ENCODE results near the gene CAPN15. TPM values are rescaled to one million over a fixed set of nuclear protein-coding genes. Genes with fewer than 3 reads are reported as not detected.

The CAPN15 gene
- total and polyA plus RNA-seq, 2 of the 4 experiments (the other 2 are of a cell fraction) = 9.3 to 24.3 TPM

DNA sequence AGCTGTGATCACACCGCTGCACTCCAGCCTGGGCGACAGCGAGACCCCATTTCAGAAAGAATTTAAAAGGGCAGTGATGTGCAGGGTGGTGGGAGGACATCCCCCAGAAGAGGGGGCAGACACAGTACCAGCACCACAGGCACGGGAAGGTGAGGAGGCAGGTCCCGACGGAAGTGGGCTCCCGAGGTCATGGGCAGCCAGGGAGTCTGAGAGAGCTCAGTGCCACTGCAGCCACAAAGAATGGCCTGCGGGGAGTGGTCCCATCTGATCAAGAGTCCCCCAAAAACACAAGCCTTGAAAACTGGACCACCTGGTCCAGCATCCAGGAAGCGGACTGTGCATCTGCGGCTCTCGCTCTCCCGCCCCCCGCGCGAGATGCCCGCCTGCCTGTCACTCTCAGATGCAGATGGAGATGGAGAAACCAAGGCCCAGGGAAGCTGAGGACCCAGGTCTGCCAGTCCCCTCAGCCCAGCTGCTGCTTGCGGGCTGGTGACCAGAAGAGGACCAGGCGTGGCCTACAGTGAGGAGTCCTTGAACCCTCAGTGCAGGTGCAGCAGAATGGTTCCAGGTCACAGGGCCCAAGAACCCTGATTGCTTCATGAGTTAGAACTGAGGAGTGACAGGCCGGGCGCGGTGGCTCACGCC lies 4.3 kb upstream of the CAPN15 start:
- H2AK9ac ChIP-seq (replicated peaks; ENCODE audit: low read depth, low read length, poor library complexity) = no peak overlapping the region
- H2BK5ac ChIP-seq (ENCODE audit: low read depth, low read length, poor library complexity, severe bottlenecking) = no peak overlapping the region
- H2BK15ac ChIP-seq (ENCODE audit: low read depth, low read length) = no peak overlapping the region
- WGBS, 2 experiments (ENCODE audit: extremely low coverage in 2 of 2, insufficient read length in 1 of 2) = 97% methylated on average over 9 of the region's 22 CpGs; no CpG with 5 or more reads in 1 of the 2 experiments
- no peak overlapping the region for H4K5ac ChIP-seq (ENCODE audit: low read depth, low read length)
- H3K4me3 ChIP-seq (ENCODE audit: insufficient read depth, low read depth, low read length) = no peak overlapping the region
- H2AK5ac ChIP-seq (ENCODE audit: low read depth, low read length) = no peak overlapping the region
- no peak for ATAC-seq (ENCODE audit: low read depth)
- intact Hi-C loops (cut with micrococcal nuclease) = no loop called here
- no peak overlapping the region for H3K56ac ChIP-seq (ENCODE audit: extremely low read depth, insufficient read depth, low read length)
- H3K27me3 ChIP-seq (ENCODE audit: control insufficient read depth, insufficient read depth, low read length) = no peaks in the 10 kb centered on the region
- CTCF ChIA-PET = no interaction called here
- H2AFZ ChIP-seq (replicated peaks; ENCODE audit: low read length, poor library complexity) = peak overlapping the region; percentile 32
- H3K36me3 ChIP-seq (ENCODE audit: control insufficient read depth, insufficient read depth, low read length) = peaks cover 28% of the 10 kb centered on the region
- TF ChIP-seq POLR2A (IDR thresholded peaks at IDR 0.05; ENCODE audit: low read depth, low read length) (no peak), CHD1 (IDR thresholded peaks at IDR 0.05; ENCODE audit: low read depth, low read length) (no peak), RAD21 (IDR thresholded peaks at IDR 0.05; ENCODE audit: low read length) (no peak), RCOR1 (IDR thresholded peaks at IDR 0.05; ENCODE audit: insufficient replicate concordance, low read length) (no peak), MAZ (IDR thresholded peaks at IDR 0.05; ENCODE audit: borderline replicate concordance, low read depth, low read length) (no peak), NFE2L2 (IDR thresholded peaks at IDR 0.05; ENCODE audit: low read depth, low read length) (no peak), MAFK (IDR thresholded peaks at IDR 0.05; ENCODE audit: low read depth, low read length) (no peak), MXI1 (IDR thresholded peaks at IDR 0.05; ENCODE audit: borderline replicate concordance, low read depth, low read length) (no peak), BHLHE40 (IDR thresholded peaks at IDR 0.05; ENCODE audit: low read depth, low read length) (no peak), FOS (IDR thresholded peaks at IDR 0.05; ENCODE audit: low read depth, low read length) (no peak), SMC3 (IDR thresholded peaks at IDR 0.05; ENCODE audit: low read depth, low read length) (no peak)
- TF ChIP-seq, protein P1, sequence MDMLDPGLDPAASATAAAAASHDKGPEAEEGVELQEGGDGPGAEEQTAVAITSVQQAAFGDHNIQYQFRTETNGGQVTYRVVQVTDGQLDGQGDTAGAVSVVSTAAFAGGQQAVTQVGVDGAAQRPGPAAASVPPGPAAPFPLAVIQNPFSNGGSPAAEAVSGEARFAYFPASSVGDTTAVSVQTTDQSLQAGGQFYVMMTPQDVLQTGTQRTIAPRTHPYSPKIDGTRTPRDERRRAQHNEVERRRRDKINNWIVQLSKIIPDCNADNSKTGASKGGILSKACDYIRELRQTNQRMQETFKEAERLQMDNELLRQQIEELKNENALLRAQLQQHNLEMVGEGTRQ (IDR thresholded peaks at IDR 0.05; ENCODE audit: low read depth, low read length) = no peak
- no peak overlapping the region for H3K23ac ChIP-seq (ENCODE audit: low read depth, low read length)
- H3K79me1 ChIP-seq (ENCODE audit: low read depth in 1 of 2, low read length in 2 of 2) = peaks cover 8 to 48% of the 10 kb centered on the region in 2 experiments; a peak in 2 of 4 replicates
- peaks cover 37% of the 10 kb centered on the region for H4K20me1 ChIP-seq (ENCODE audit: insufficient read depth, low read length)
- POLR2A ChIA-PET (ENCODE audit: unreplicated experiment) = no interaction called here
- H3K4me2 ChIP-seq (ENCODE audit: low read depth, low read length) = no peak overlapping the region
- no peak for DNase-seq
- no peak overlapping the region for H3K9ac ChIP-seq (ENCODE audit: low read depth, low read length)
- peaks cover 15% of the 10 kb centered on the region for H3K4me1 ChIP-seq (ENCODE audit: control insufficient read depth, insufficient read depth, low read length)
- H4K91ac ChIP-seq (ENCODE audit: insufficient read depth, low read depth, low read length) = no peak overlapping the region
- no peak overlapping the region for H4K8ac ChIP-seq (ENCODE audit: low read depth in 2 of 2, low read length in 2 of 2)
- dilution Hi-C loops (cut with HindIII; ENCODE audit: low sequenced_read_pairs, unreplicated experiment) = no loop called here
- peaks cover 6% of the 10 kb centered on the region; the same call in 1 of the 2 replicates for H3K9me1 ChIP-seq (ENCODE audit: insufficient read depth, low read length)
- no peak overlapping the region for H3K14ac ChIP-seq (replicated peaks; ENCODE audit: low read depth, low read length)
- no TSS peak for BruUV-seq (replicated peaks)
- H2BK20ac ChIP-seq (ENCODE audit: low read depth, low read length) = no peak overlapping the region
- no peak overlapping the region for H3K4ac ChIP-seq (ENCODE audit: low read depth, low read length)
- no peak overlapping the region for H2BK120ac ChIP-seq (ENCODE audit: low read depth, low read length)
- in situ Hi-C loops (cut with MboI; ENCODE audit: low sequenced_read_pairs) = no loop called here
- H3K18ac ChIP-seq (ENCODE audit: low read depth, low read length) = no peak overlapping the region
- no peak overlapping the region for H3K27ac ChIP-seq (ENCODE audit: insufficient read depth, low read length)
- H3K9me3 ChIP-seq (ENCODE audit: control insufficient read depth, insufficient read depth, low read length) = no peaks in the 10 kb centered on the region

Data from IMR-90 (cell line).